HG03469 (cell line): Measurements from ENCODE around the gene TDRKH.

Experiments
- ATAC-seq: cut with Tn5 transposase; IDR thresholded peaks from one replicate; pipeline ENCODE4 v1.9.1; 2021; ENCODE audit warnings: mild to moderate bottlenecking, moderate library complexity, moderate number of reproducible peaks; ENCODE audit not compliant: unreplicated experiment

Gene TDRKH, protein sequence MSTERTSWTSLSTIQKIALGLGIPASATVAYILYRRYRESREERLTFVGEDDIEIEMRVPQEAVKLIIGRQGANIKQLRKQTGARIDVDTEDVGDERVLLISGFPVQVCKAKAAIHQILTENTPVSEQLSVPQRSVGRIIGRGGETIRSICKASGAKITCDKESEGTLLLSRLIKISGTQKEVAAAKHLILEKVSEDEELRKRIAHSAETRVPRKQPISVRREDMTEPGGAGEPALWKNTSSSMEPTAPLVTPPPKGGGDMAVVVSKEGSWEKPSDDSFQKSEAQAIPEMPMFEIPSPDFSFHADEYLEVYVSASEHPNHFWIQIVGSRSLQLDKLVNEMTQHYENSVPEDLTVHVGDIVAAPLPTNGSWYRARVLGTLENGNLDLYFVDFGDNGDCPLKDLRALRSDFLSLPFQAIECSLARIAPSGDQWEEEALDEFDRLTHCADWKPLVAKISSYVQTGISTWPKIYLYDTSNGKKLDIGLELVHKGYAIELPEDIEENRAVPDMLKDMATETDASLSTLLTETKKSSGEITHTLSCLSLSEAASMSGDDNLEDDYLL

DNA sequence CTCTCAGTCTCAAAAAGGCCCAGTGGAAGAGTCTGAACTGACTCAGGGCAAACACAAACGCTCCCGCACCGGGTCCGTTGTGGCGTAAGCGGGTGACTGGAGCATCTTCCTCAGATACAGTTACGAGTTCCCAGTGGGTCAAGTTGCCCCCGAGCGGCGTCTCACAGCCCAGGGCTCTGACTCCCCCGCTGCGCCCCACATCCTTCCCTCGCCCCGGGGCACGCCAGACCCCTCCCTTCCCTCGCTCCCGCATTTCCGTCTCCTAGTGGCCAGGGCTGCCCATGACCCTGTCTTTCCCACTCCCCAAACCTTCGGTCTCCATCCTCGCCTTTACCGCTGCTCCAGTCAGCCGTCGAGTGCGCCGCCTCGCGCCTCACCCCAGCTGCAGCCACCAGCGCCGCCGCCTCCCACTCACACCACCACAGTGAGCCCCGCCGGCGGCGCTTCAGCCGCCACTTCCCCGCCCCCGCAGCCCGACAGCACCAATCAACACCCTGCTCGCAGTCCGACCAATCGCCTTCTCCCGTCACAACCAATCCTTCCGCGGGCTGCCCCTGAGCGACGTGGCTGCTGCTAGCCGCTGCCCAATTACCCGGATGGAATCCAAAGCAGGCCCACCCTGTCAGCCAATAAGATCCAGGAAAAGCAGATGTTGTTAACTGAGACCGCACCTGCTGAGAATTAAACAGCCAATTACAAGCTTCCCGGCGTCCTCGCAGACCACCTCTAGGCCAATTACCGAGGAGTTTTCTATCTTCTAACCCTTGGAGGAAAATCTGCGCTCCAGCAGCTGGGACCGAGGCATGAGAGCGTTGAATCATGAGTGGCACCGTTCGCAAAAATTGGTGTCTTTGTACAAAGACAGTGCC, at the start of gene TDRKH:
TSS of gene TDRKH (minus strand) at position 430 of the 869 bp plus-strand sequence. CDS start 7,478 bp downstream, outside the sequence.
- peak; percentile 87 for ATAC-seq

DNA sequence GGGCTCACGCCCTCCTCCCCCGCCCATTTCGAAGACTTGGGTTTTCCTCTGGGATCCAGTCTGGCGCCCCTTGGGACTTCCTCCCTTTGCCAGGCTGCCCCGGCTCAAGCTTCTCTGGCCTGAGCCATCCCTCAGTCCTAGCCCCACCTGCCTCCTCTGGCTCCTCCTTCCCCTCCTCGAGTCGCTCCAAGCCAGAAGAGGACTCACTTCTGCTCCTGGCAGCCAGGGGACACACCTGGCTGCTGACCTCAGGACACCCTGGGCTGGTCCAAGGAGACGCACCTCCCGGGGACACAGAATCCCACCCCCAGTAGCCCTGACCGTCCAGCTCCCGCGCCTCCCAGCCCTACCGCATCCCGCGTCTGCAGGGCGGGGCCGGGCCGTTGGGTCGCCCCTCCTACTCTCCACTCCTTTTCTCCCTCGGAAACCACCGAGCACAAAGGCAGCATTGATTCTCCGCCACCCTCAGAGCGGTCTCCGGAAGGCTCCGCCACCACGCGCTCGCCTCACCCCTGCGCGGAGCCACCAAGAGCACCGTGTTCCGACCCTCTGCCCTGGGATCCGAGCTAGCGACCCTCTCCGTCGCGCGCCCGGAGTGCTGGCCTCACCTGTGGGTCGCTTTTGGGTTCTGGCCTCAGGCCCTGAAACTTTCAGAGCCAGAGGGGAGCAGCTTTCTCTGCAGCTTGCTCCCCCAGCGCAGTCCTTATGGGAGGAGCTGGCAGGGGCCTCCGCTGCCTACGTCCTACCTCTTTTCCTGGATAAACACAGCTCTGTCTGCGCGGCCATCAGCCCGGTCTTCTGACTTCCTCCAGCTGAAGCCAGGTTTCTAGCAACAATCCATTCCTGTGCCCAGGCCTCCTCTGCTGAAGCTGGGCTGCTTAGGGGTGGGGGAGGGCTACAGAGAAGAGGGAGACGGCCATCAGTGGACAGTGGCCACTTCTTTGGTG, 49.4 kb upstream of the TDRKH start, which contains the start of gene C2CD4D:
TSS of gene C2CD4D (minus strand) at position 364 of the 947 bp plus-strand sequence. CDS start 831 bp downstream, outside the sequence.
- ATAC-seq, result no peak

DNA sequence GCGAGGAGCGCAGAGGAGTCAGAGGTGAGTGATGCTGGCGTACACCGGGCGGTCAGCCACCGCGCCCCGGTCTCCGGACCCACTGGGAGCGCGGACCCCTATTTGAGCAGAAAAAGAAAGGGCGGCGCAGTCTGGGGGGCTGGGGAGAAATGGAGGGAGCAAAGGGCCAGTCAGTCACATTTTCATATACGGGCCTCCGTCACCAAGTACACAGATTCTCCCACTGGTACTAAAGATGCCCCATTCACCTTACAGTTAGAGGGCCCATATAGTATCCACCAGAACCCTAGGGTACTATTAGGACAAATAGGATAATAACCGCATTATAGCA, 48.7 kb upstream of the TDRKH start:
- ATAC-seq, result no peak

DNA sequence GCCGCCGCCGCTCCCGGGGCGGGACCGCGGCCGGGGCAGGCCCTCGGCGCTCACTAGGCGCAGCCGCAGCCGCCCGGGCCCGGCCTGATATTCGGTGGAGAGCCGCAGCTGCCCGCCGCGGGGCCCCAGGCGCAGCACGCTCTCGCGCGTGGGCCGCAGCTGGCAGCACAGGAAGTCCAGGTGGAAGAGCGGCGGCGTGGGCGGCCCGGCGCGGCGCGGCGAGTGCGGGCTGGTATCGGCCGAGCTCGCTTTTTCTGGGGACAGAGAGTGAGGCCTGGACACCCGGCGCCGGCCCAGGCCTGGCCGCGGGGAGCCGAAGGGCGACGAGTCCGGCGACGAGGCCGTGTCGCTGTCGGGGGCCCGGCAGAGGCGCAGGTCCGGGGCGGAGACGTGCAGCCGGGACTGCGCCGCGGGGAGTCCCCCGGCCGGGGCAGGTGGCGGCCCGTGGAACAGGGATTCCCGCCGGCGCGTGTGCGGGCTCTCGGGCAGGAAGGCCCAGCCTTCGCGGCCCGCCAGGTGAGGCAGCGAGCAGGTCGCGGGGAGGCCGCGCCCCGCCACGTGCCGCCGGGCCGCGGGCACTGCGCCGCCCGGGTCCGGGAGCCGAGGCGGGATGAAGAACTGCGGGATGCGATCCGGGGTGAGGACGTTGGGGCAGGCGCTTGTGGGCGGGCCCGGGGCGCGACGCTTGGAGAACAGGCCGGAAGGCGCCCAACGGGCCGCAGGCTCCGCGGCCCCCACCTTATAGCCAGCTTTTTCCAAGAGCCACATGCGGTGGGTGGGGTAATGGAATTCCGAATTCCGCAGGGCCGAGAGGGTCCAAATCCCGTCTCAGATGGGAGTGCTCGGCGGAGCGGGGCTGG, 48.2 kb upstream of the TDRKH start:
- ATAC-seq, result no peak

DNA sequence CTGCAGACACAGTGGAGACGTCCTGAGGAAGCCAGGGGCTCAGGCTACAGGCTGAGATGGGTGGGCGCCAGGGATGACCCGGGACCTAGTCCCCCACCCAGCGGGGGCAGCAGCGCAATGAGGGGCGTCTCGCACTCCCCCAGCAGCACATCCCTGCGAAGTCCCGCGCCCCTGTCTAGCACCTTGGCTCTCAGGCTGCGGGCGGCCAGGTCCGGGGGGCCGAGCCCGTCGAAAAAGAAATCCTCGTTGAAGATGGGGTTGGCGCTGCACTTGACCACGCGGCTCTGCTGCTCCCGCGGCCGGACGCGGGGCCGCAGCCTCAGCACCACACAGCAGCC, 47.6 kb upstream of the TDRKH start:
- ATAC-seq, result no peak

DNA sequence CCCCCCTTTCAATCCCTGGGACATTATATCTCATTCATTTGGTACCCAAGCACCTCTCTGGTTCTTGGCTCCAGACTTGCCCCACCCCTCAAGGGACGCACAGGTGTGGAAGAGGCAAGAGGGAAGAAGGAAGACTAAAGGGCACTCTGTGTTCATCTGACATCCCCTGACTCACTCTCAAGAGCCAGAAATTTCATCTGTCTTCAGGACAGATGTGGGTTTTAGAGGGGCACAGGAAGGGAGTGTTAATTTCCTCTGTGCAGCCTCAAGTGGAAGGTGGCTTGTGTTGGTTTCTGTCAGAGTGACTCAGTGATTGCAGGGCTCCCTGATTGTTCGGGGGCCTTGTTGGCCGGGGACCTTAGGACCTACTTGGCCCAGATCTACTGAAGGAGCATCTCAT, 46.9 kb upstream of the TDRKH start:
- ATAC-seq, result no peak

DNA sequence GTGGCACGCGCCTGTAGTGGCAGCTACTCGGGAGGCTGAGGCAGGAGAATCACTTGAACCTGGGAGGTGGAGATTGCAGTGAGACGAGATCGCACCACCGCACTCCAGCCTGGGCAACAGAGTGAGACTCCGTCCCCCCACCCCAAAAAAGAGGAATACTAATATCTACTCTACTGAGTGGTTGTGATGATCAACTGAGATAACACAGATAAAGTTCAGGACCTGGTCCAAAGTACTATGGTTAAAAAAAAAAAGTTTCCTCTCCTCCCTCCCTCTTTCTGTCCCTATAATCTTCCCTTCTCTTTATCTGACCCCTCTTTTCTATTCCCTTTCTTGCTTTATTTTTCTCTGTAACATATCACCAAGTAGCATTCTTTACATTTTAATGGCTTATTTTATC, 45.3 kb upstream of the TDRKH start:
- ATAC-seq, result no peak

DNA sequence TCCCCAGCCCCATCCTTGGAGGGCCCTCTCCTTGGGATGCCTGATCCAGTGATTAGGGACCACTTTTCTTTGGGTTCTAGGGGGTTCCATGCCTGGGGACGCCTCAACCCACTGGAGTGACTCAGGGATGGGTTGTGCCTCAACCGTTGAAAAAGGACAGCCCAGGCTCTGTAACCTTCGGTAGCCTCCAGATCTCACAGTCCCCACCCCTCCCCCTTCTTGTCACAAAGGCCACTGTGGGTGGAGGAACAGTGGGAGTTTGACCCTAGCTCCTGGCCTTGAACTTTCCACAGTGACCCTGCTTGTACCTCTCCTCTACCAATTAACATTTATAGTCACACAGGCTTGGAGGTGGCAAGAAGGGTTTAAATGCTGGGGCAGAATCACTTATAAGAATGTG, 43.9 kb upstream of the TDRKH start:
- no peak for ATAC-seq

DNA sequence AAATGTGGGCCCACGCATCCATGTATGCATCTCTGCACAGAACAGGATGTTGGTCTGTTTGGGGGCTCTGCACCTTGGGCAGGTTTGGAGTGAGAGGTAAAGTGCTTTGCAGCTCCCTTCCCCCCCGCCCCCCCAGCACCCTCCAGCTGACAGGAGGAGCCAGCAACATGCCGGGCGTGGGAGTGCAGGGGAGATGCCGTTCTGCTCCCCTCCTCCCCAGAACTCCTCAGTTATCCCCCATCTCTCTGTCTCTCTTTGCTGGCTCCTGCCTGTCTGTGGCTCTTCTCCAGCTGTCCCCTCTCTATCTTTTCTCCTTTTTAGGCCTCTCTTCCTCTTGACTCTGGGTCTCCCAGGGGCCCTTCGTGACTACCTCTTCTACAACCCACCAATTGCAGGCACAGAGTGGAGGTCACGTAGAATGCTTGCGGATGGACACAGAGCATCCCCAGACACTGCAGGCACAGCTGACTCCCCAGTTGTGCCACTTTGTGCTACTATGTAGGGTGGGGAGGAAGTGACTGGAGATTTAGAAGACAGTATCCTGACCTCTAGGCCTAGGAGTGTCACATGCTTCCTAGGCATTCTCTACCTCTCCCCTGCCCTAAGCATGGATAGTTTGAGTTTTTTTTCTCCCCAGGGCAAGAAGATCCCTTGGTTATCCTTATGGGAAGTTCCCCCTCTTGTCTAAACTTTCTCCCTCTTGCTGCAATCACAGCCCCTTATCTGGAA, 43.0 kb upstream of the TDRKH start:
- no peak for ATAC-seq

DNA sequence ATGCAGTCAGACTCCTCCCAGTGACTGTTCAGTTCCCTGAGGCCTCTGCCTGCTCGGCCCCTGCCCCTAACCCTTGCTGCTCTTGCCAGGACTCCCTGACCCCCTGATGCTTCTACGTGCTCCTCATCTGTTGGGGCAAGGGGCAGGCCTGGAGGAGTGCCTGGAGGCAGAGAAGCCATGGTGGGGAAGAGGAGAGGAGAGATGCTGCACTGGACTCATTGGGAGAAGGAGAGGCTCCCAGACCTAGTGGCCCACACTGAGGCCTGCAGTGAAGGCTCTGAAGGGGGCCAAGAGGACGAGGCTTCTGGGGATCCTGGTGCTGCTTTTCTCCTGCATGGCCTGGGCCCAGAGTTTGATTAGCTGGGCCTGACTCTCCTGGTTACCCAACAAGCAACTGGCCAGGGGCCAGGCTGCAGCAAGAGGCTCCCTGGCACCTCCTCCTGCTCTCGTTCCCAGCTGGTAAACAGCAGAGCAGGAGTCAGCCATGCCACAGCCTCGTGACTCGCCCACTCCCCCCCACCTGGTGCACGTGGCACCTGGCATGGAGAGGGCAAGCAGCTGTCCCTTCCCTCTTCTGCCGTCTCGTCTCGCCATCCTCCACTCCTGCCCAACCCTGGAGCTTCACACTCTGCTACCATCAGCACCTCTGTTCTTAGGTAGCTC, 42.1 kb upstream of the TDRKH start:
- ATAC-seq, result no peak

DNA sequence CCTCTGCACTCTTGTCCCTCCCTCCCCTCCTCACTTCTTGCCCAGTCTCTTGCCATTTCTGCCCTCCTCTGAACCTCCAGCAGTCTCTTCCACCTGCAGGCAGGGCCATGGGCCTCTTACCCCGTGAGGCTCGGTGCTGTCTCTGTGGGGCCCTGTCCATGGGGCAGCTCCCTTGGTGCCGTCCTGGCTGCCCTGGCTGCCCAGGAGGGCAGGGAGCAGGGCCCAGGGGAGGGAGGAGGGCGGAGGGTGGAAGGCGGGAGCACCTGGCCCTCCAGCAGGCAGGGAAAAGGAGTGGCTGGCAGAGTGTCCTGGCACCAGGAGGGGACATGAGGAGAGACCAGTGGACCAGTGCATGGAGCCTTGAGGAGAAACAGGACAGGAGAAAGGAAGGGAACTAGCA, 41.3 kb upstream of the TDRKH start, which contains the start of gene RORC:
TSS of gene RORC (minus strand) at position 198 of the 400 bp plus-strand sequence. CDS start at position 160, 38 bp downstream.
- ATAC-seq, result no peak

DNA sequence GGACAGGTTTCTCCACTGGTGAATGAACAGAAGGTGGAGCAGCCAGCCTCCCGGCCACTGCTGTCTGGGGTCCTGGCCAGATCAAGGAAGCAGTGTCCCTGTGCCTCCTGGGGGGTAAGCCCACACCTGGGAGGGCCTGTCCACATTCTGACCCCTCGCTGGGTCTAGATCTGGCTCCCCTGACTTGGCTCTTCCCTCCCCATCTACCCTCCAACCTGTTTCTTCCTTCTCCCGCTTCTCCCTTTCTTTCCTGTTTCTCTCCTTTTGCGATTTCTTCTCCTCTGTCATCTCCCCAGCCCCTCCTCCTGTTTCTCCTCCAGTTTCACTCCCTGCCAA, 40.9 kb upstream of the TDRKH start:
- ATAC-seq, result no peak

DNA sequence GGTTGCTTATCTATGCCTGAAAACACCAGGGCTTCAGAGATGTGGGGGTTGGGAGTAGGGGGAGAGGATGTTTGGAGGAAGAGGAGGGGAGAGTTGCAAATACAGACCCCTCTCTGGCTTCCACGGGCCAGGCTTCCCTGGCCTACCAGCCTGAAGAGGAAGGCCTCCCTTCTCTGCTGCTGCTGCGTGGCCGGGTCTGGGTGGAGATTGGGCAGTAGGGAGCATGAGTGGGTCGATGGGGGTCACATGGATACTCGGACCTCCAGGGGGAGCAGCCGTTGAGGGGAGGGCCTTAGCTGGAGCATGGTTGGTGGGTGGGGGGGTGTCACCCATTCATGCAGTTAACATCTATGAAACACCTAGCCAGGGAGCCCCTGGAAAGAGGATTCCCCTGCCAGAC, 39.8 kb upstream of the TDRKH start:
- no peak for ATAC-seq

DNA sequence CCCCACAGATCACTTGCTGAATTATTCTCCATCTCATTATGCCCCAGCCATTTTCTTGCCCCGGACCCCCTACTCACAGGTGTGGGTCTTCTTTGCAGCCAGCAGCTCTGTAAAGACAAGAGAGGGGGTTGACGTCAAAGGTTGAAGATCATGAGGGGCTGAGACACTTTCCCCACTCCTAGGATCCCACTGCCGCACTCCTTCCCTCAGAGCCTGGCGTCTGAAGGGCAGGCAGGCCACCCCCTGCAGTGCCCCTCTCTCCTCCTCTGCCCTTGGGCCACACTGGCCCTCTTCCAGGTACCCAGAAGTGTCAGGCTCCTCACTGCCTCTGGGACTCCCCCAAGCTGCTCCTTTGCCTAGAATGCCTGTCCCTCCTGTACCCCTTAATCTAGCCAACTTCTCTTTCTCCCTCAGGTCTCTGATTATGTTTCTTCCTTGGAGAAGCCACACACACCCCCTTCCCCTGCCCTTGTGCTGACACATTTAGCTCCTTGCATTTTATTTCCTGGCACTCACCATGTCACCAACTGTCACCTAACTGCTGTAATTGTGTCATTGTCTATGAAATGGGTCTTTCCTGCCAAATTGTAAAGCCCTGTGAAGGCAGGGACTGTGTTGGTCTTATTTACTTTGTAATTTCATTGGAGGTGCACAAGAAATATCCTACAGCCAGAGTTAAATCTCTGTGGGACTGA, 39.2 kb upstream of the TDRKH start:
- no peak for ATAC-seq

DNA sequence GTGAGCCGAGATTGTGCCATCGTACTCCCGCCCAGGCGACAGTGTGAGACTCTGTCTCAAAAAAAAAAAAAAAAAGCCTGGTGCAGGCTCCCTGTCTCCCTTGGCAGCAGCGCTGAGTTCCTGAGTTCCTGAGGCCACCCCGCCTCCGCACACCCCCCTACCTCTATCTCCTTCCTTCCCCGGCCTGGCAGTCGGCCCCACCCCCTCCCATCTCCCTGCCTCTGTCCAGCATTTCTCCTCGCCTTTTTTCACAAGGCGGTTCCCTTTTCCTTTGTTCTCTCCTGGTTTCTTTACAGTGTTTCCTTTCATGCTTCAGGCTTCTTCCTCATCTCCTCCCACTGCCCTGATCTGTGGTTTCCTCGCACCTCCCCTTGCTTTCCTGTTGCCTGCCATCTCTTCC, 38.6 kb upstream of the TDRKH start:
- no peak for ATAC-seq

DNA sequence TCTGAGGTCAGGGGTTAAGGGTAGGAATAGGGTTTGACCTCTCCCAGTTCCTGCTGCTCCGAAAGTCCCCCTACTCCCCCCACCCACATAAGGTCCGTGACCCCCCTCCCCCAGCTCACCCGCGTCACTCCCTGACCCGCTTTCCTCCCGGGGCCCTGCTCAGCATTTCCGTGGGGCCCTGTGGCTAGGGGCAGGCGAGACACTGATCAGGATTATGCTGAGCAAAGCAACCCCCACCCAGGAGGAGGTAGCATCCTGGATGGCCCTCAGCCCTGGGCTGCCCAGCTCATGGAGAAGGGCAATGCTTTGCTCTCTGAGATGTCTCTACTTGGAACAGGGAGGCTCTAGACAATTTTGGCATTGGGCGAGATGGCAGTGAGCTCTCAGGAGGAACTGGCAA, 37.6 kb upstream of the TDRKH start:
- ATAC-seq, result no peak

DNA sequence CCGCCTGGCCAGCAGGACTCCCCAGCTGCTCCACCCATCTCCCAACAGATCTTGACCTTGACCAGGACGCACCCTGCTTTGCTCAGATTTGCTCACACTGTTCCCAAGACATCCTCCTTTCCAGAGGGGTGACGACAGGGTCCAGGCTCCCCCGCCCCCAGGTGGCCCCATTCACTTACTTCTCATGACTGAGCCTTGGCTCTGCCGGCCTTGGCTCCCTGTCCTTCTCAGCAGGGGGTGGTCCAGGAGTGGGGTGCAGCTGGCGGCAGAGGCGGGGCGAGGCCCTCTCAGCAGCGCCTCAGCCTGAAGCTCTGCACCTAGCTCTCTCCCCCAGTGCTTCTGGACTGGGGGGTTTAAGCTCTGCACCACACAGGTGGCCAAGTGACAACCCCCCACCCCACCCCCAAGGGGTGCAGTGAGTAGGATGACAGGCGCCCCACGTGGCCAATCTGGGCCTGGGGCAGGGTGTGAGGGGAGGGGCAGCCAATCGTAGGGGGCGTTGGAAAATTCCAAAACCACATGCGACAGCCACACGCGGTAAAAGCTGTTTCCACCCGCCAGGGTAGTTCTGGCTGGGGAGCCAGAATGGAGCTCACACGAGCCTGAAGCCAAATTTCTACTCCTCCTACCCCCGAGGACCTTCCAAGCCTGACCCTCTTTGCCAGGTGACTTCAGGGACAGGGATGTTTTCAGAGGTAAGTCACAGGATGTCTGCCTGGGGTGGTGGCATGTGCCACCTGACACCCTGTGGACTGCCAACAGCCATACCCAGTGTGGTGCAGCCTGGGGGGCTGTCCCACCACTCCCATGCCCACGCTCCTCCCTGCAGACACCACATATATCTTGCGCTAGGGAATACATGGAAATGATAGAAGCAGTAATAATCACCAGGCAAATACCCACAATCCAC, 35.7 kb upstream of the TDRKH start:
- no peak for ATAC-seq
